HepG2 (cell line): ENCODE data around the gene ACAP1. TPM values are rescaled to one million over a fixed set of nuclear protein-coding genes. Genes with fewer than 3 reads are reported as not detected.

Experiments
- CENPX ChIP-seq: sonication (generic); formaldehyde crosslinking; IDR thresholded peaks from 2 replicates; pipeline ENCODE4 v1.9.0; 2021; ENCODE audit warnings: mild to moderate bottlenecking, missing genetic modification reagents, moderate library complexity
- FOSL2 ChIP-seq: sonication (generic); formaldehyde crosslinking; IDR thresholded peaks from 2 replicates; pipeline ENCODE4 v1.4.0; 2020; ENCODE audit warnings: missing genetic modification reagents
- HMGA1 ChIP-seq: sonication (generic); formaldehyde crosslinking; conservative IDR thresholded peaks from 2 replicates; pipeline ENCODE4 v1.4.0; 2020; ENCODE audit warnings: missing genetic modification reagents
- IRF9 ChIP-seq: sonication (generic); formaldehyde crosslinking; IDR thresholded peaks from 2 replicates; pipeline ENCODE4 v1.8.0; 2022; ENCODE audit warnings: missing genetic modification reagents, mild to moderate bottlenecking, borderline replicate concordance
- PHF5A ChIP-seq: IDR thresholded peaks from one replicate; pipeline ENCODE4 v1.6.1; 2018; ENCODE audit warnings: low read depth, missing genetic modification reagents; ENCODE audit not compliant: unreplicated experiment
- PRDM4 ChIP-seq: sonication (generic); formaldehyde crosslinking; IDR thresholded peaks from 2 replicates; pipeline ENCODE4 v1.9.0; 2021; ENCODE audit warnings: missing genetic modification reagents, borderline replicate concordance
- TCF7 ChIP-seq: sonication (generic); IDR thresholded peaks from 2 replicates; pipeline ENCODE4 v1.6.1; 2016; ENCODE audit warnings: antibody characterized with exemption, low read depth
- THAP7 ChIP-seq: sonication (generic); formaldehyde crosslinking; IDR thresholded peaks from 2 replicates; pipeline ENCODE4 v1.8.1; 2023; ENCODE audit warnings: mild to moderate bottlenecking, missing genetic modification reagents
- ZBTB34 ChIP-seq: sonication (generic); formaldehyde crosslinking; IDR thresholded peaks from 2 replicates; pipeline ENCODE4 v1.8.0; 2022; ENCODE audit warnings: mild to moderate bottlenecking, missing genetic modification reagents
- ZNF468 ChIP-seq: sonication (generic); formaldehyde crosslinking; IDR thresholded peaks from 2 replicates; pipeline ENCODE4 v1.8.0; 2022; ENCODE audit warnings: mild to moderate bottlenecking, moderate library complexity, missing genetic modification reagents
- ZNF572 ChIP-seq: sonication (generic); formaldehyde crosslinking; IDR thresholded peaks from 2 replicates; pipeline ENCODE4 v1.5.1; 2020; ENCODE audit warnings: mild to moderate bottlenecking, missing genetic modification reagents
- ZNF770 ChIP-seq: sonication (generic); formaldehyde crosslinking; IDR thresholded peaks from 2 replicates; pipeline ENCODE4 v1.5.0; 2020; ENCODE audit warnings: mild to moderate bottlenecking, missing genetic modification reagents
- ZNF773 ChIP-seq: sonication (generic); formaldehyde crosslinking; IDR thresholded peaks from 2 replicates; pipeline ENCODE4 v1.4.0; 2020; ENCODE audit warnings: missing genetic modification reagents, borderline replicate concordance
- ZSCAN30 ChIP-seq: sonication (generic); formaldehyde crosslinking; IDR thresholded peaks from 2 replicates; pipeline ENCODE4 v1.5.0; 2020; ENCODE audit warnings: mild to moderate bottlenecking, missing genetic modification reagents
- polyA plus RNA-seq, 8 experiments: library from polyadenylated mRNA; depleted of rRNA in 3 of 8; stranded (reverse) in 7 of 8; unstranded in 1 of 8; fragments of >200 nt; fragmentation: Illumina TruSeq in 4 of 8; extraction: Trizol in 4 of 8; gene quantifications; 2 replicates each; pipeline versions ENCODE4 v1.2.1 to v1.2.3, GENCODE V29; 2011 to 2016; ENCODE audit warnings: low read depth in 4 of 8, missing spikeins in 1 of 8, mixed read lengths in 1 of 8; ENCODE audit not compliant: insufficient read depth in 1 of 8
- total RNA-seq, 5 experiments: library from RNA; depleted of rRNA; stranded (reverse); fragments of >200 nt; fragmentation: Illumina TruSeq; extraction: Trizol; gene quantifications; 2 replicates each; pipeline ENCODE4 v1.2.3, GENCODE V29; 2016; ENCODE audit warnings: low read depth in 1 of 5
- TF ChIP-seq, protein P1 (sequence below): sonication (generic); formaldehyde crosslinking; IDR thresholded peaks from 2 replicates; pipeline ENCODE4 v1.8.0; 2022; ENCODE audit warnings: mild to moderate bottlenecking, missing genetic modification reagents, moderate library complexity
- TF ChIP-seq, protein P2 (sequence below): sonication (generic); formaldehyde crosslinking; IDR thresholded peaks from 2 replicates; pipeline ENCODE4 v1.4.0; 2020; ENCODE audit warnings: mild to moderate bottlenecking, low read depth, missing genetic modification reagents

Gene ACAP1
- total and polyA plus RNA-seq, 2 of the 13 experiments (the other 11 are each of a cell fraction or from before 2014, with no cell fraction given): 1.3 to 2.5 TPM

GRCh38 chr17:7315570-7316235 lies 20.6 kb upstream of the ACAP1 start (continued):
- peak; percentile 73; the same call in 1 of the 2 replicates for TF ChIP-seq ZNF572 (CRISPR knock-in tag)
- TF ChIP-seq IRF9: no peak
- TF ChIP-seq ZNF773 (CRISPR knock-in tag): no peak
- TF ChIP-seq ZBTB34 (CRISPR knock-in tag): no peak
- no peak for TF ChIP-seq ZNF468
- no peak for TF ChIP-seq ZNF770 (CRISPR knock-in tag)
- TF ChIP-seq PHF5A (CRISPR knock-in tag): no peak
- TF ChIP-seq, protein P1, sequence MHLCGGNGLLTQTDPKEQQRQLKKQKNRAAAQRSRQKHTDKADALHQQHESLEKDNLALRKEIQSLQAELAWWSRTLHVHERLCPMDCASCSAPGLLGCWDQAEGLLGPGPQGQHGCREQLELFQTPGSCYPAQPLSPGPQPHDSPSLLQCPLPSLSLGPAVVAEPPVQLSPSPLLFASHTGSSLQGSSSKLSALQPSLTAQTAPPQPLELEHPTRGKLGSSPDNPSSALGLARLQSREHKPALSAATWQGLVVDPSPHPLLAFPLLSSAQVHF (CRISPR knock-in tag): 0 out of 2 replicates have a peak, but pooled peaks have one; percentile 5
- TF ChIP-seq CENPX (CRISPR knock-in tag): no peak
- TF ChIP-seq, protein P2, sequence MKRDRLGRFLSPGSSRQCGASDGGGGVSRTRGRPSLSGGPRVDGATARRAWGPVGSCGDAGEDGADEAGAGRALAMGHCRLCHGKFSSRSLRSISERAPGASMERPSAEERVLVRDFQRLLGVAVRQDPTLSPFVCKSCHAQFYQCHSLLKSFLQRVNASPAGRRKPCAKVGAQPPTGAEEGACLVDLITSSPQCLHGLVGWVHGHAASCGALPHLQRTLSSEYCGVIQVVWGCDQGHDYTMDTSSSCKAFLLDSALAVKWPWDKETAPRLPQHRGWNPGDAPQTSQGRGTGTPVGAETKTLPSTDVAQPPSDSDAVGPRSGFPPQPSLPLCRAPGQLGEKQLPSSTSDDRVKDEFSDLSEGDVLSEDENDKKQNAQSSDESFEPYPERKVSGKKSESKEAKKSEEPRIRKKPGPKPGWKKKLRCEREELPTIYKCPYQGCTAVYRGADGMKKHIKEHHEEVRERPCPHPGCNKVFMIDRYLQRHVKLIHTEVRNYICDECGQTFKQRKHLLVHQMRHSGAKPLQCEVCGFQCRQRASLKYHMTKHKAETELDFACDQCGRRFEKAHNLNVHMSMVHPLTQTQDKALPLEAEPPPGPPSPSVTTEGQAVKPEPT (CRISPR knock-in tag): no peak
- no peak; the same call in 1 of the 2 replicates for TF ChIP-seq THAP7 (CRISPR knock-in tag)
- TF ChIP-seq PRDM4 (CRISPR knock-in tag): no peak
- no peak for TF ChIP-seq ZSCAN30 (CRISPR knock-in tag)
- TF ChIP-seq FOSL2 (CRISPR knock-in tag): no peak
- no peak for TF ChIP-seq TCF7
- no peak for TF ChIP-seq HMGA1 (CRISPR knock-in tag)
